ENCODE measurements around the gene ANP32A. TPM values are rescaled to one million over a fixed set of nuclear protein-coding genes. Genes with fewer than 3 reads are reported as not detected.

The ANP32A gene
- total and polyA plus RNA-seq, 5 donors from 2014 or later, result 71.4 to 104 (median 89.4) TPM

GRCh38 chr15:68784206-68784605 is 36.5 kb downstream of the ANP32A start:
- no peak overlapping the region for H3K4me3 Mint-ChIP-seq
- Histone ChIP-seq H3K4me3 (ENCODE audit: low read depth, low read length) (no peak overlapping the region), H3K27ac (ENCODE audit: insufficient read depth, low read length, poor library complexity, severe bottlenecking) (no peak overlapping the region), H3K4me1 (ENCODE audit: control insufficient read depth, insufficient read depth, low read length, poor library complexity, severe bottlenecking) (peaks cover 20% of the 10 kb centered on the region), H3K27me3 (ENCODE audit: control insufficient read depth, insufficient read depth, low read length) (no peaks in the 10 kb centered on the region), H3K9me3 (ENCODE audit: control insufficient read depth in 2 of 2, low read length in 2 of 2) (no peaks in the 10 kb centered on the region), H3K36me3 (ENCODE audit: control insufficient read depth, insufficient read depth, low read length) (peaks cover 61% of the 10 kb centered on the region)
- peaks cover 30% of the 10 kb centered on the region for H3K36me3 Mint-ChIP-seq
- ATAC-seq (ENCODE audit: low read depth in 2 of 2) (no peak), DNase-seq (no peak)
- H3K9me3 Mint-ChIP-seq, result no peaks in the 10 kb centered on the region
- no peaks in the 10 kb centered on the region for H3K27me3 Mint-ChIP-seq
- H3K27ac Mint-ChIP-seq, result peak overlapping the region in 1 of 3 donors; percentile 29
- peaks cover 7 to 42% (median 25%) of the 10 kb centered on the region in 4 donors for H3K4me1 Mint-ChIP-seq

- Mint-ChIP-seq H3K27me3 (no peaks in the 10 kb centered on the region), H3K36me3 (peaks cover 30% of the 10 kb centered on the region), H3K27ac (peak overlapping the region; percentile 17 to 90 (median 26)), H3K9me3 (no peaks in the 10 kb centered on the region), H3K4me3 (no peak overlapping the region), H3K4me1 (peaks cover 7 to 34% (median 22%) of the 10 kb centered on the region in 4 donors)
- Histone ChIP-seq H3K27me3 (ENCODE audit: control insufficient read depth, insufficient read depth, low read length) (no peaks in the 10 kb centered on the region), H3K4me3 (ENCODE audit: low read depth, low read length) (no peak overlapping the region), H3K4me1 (ENCODE audit: control insufficient read depth, insufficient read depth, low read length, poor library complexity, severe bottlenecking) (peaks cover 20% of the 10 kb centered on the region), H3K36me3 (ENCODE audit: control insufficient read depth, insufficient read depth, low read length) (peaks cover 62% of the 10 kb centered on the region), H3K9me3 (ENCODE audit: control insufficient read depth in 2 of 2, low read length in 2 of 2) (no peaks in the 10 kb centered on the region), H3K27ac (ENCODE audit: insufficient read depth, low read length, poor library complexity, severe bottlenecking) (no peak overlapping the region)
- ATAC-seq (ENCODE audit: low read depth in 2 of 2) (peak; percentile 81 to 85), DNase-seq (peak; percentile 51 to 66 (median 63))
Measured at GRCh38 chr15:68783226-68784058, 37.3 kb downstream of the ANP32A start.

- peaks cover 30% of the 10 kb centered on the region for H3K36me3 Mint-ChIP-seq
- no peak overlapping the region for H3K27ac ChIP-seq (ENCODE audit: insufficient read depth, low read length, poor library complexity, severe bottlenecking)
Measured at GRCh38 chr15:68782589-68783161, 38.0 kb downstream of the ANP32A start.

GRCh38 chr15:68781766-68782588 is 38.7 kb downstream of the ANP32A start:
- no peaks in the 10 kb centered on the region for H3K9me3 Mint-ChIP-seq
- no peaks in the 10 kb centered on the region for H3K9me3 ChIP-seq (ENCODE audit: control insufficient read depth in 2 of 2, low read length in 2 of 2)
- H3K4me3 Mint-ChIP-seq, result peak overlapping the region in 2 of 4 donors; percentile 11 to 13
- H3K36me3 ChIP-seq (ENCODE audit: control insufficient read depth, insufficient read depth, low read length), result peaks cover 58% of the 10 kb centered on the region
- peaks cover 30% of the 10 kb centered on the region for H3K36me3 Mint-ChIP-seq
- ATAC-seq (ENCODE audit: low read depth in 2 of 2), result peak; percentile 35 to 37
- H3K27ac ChIP-seq (ENCODE audit: insufficient read depth, low read length, poor library complexity, severe bottlenecking), result peak overlapping the region; percentile 23
- H3K4me3 ChIP-seq (ENCODE audit: low read depth, low read length), result no peak overlapping the region
- no peaks in the 10 kb centered on the region for H3K27me3 Mint-ChIP-seq
- no peaks in the 10 kb centered on the region for H3K27me3 ChIP-seq (ENCODE audit: control insufficient read depth, insufficient read depth, low read length)
- peak in 1 of 3 donors; percentile 61 for DNase-seq
- peaks cover 14 to 29% (median 22%) of the 10 kb centered on the region in 4 donors for H3K4me1 Mint-ChIP-seq
- H3K27ac Mint-ChIP-seq, result peak overlapping the region in 2 of 3 donors; percentile 80 to 90
- peaks cover 20% of the 10 kb centered on the region for H3K4me1 ChIP-seq (ENCODE audit: control insufficient read depth, insufficient read depth, low read length, poor library complexity, severe bottlenecking)

More at GRCh38 chr15:68782589-68783161, 38.0 kb downstream of the ANP32A start:
- H3K9me3 ChIP-seq (ENCODE audit: control insufficient read depth in 2 of 2, low read length in 2 of 2), result no peaks in the 10 kb centered on the region
- Mint-ChIP-seq H3K27me3 (no peaks in the 10 kb centered on the region), H3K4me3 (no peak overlapping the region), H3K4me1 (peaks cover 14 to 29% (median 22%) of the 10 kb centered on the region in 4 donors), H3K27ac (peak overlapping the region; percentile 4 to 90 (median 73)), H3K9me3 (no peaks in the 10 kb centered on the region)
- DNase-seq (no peak), ATAC-seq (ENCODE audit: low read depth in 2 of 2) (no peak)
- peaks cover 20% of the 10 kb centered on the region for H3K4me1 ChIP-seq (ENCODE audit: control insufficient read depth, insufficient read depth, low read length, poor library complexity, severe bottlenecking)
- H3K36me3 ChIP-seq (ENCODE audit: control insufficient read depth, insufficient read depth, low read length), result peaks cover 63% of the 10 kb centered on the region
- no peaks in the 10 kb centered on the region for H3K27me3 ChIP-seq (ENCODE audit: control insufficient read depth, insufficient read depth, low read length)
- H3K4me3 ChIP-seq (ENCODE audit: low read depth, low read length), result no peak overlapping the region

- Histone ChIP-seq H3K27me3 (ENCODE audit: control insufficient read depth, insufficient read depth, low read length) (no peaks in the 10 kb centered on the region), H3K9me3 (ENCODE audit: control insufficient read depth in 2 of 2, low read length in 2 of 2) (no peaks in the 10 kb centered on the region), H3K36me3 (ENCODE audit: control insufficient read depth, insufficient read depth, low read length) (peaks cover 51% of the 10 kb centered on the region), H3K4me1 (ENCODE audit: control insufficient read depth, insufficient read depth, low read length, poor library complexity, severe bottlenecking) (peaks cover 20% of the 10 kb centered on the region), H3K4me3 (ENCODE audit: low read depth, low read length) (no peak overlapping the region), H3K27ac (ENCODE audit: insufficient read depth, low read length, poor library complexity, severe bottlenecking) (peak overlapping the region; percentile 23)
- peak overlapping the region in 1 of 4 donors; percentile 21 for H3K4me3 Mint-ChIP-seq
- DNase-seq (no peak), ATAC-seq (ENCODE audit: low read depth in 2 of 2) (no peak)
- peaks cover 14 to 25% (median 22%) of the 10 kb centered on the region in 4 donors for H3K4me1 Mint-ChIP-seq
- peaks cover 25% of the 10 kb centered on the region for H3K36me3 Mint-ChIP-seq
- H3K27me3 Mint-ChIP-seq, result no peaks in the 10 kb centered on the region
- H3K9me3 Mint-ChIP-seq, result no peaks in the 10 kb centered on the region
- H3K27ac Mint-ChIP-seq, result no peak overlapping the region
Measured at GRCh38 chr15:68781217-68781616, 39.5 kb downstream of the ANP32A start.

- H3K4me3 ChIP-seq (ENCODE audit: low read depth, low read length), result no peak overlapping the region
- H3K4me1 Mint-ChIP-seq, result peaks cover 14 to 22% (median 20%) of the 10 kb centered on the region in 4 donors
- peaks cover 20% of the 10 kb centered on the region for H3K4me1 ChIP-seq (ENCODE audit: control insufficient read depth, insufficient read depth, low read length, poor library complexity, severe bottlenecking)
Measured at GRCh38 chr15:68778876-68779275, 41.8 kb downstream of the ANP32A start.

GRCh38 chr15:68776477-68777270 is 44.0 kb downstream of the ANP32A start:
- Histone ChIP-seq H3K27me3 (ENCODE audit: control insufficient read depth, insufficient read depth, low read length) (no peaks in the 10 kb centered on the region), H3K27ac (ENCODE audit: insufficient read depth, low read length, poor library complexity, severe bottlenecking) (no peak overlapping the region), H3K9me3 (ENCODE audit: control insufficient read depth in 2 of 2, low read length in 2 of 2) (no peaks in the 10 kb centered on the region), H3K4me1 (ENCODE audit: control insufficient read depth, insufficient read depth, low read length, poor library complexity, severe bottlenecking) (peaks cover 3% of the 10 kb centered on the region), H3K36me3 (ENCODE audit: control insufficient read depth, insufficient read depth, low read length) (peaks cover 22% of the 10 kb centered on the region), H3K4me3 (ENCODE audit: low read depth, low read length) (no peak overlapping the region)
- no peak for ATAC-seq (ENCODE audit: low read depth in 2 of 2)
- Mint-ChIP-seq H3K4me3 (no peak overlapping the region), H3K4me1 (peaks cover 0 to 7% (median 1%) of the 10 kb centered on the region in 4 donors), H3K9me3 (no peaks in the 10 kb centered on the region), H3K36me3 (peaks cover under 1% of the 10 kb centered on the region), H3K27ac (peak overlapping the region; percentile 42 to 85 (median 79)), H3K27me3 (peaks cover 11% of the 10 kb centered on the region)
- DNase-seq, result no peak

More at GRCh38 chr15:68778876-68779275, 41.8 kb downstream of the ANP32A start:
- Mint-ChIP-seq H3K27me3 (no peaks in the 10 kb centered on the region), H3K36me3 (peaks cover 17% of the 10 kb centered on the region), H3K9me3 (no peaks in the 10 kb centered on the region), H3K4me3 (no peak overlapping the region), H3K27ac (no peak overlapping the region)
- Histone ChIP-seq H3K27me3 (ENCODE audit: control insufficient read depth, insufficient read depth, low read length) (no peaks in the 10 kb centered on the region), H3K9me3 (ENCODE audit: control insufficient read depth in 2 of 2, low read length in 2 of 2) (no peaks in the 10 kb centered on the region), H3K36me3 (ENCODE audit: control insufficient read depth, insufficient read depth, low read length) (peaks cover 35% of the 10 kb centered on the region), H3K27ac (ENCODE audit: insufficient read depth, low read length, poor library complexity, severe bottlenecking) (no peak overlapping the region)
- no peak for ATAC-seq (ENCODE audit: low read depth in 2 of 2)
- DNase-seq, result no peak
